ENCODE measurements around the gene SELENOO.

The SELENOO gene

DNA sequence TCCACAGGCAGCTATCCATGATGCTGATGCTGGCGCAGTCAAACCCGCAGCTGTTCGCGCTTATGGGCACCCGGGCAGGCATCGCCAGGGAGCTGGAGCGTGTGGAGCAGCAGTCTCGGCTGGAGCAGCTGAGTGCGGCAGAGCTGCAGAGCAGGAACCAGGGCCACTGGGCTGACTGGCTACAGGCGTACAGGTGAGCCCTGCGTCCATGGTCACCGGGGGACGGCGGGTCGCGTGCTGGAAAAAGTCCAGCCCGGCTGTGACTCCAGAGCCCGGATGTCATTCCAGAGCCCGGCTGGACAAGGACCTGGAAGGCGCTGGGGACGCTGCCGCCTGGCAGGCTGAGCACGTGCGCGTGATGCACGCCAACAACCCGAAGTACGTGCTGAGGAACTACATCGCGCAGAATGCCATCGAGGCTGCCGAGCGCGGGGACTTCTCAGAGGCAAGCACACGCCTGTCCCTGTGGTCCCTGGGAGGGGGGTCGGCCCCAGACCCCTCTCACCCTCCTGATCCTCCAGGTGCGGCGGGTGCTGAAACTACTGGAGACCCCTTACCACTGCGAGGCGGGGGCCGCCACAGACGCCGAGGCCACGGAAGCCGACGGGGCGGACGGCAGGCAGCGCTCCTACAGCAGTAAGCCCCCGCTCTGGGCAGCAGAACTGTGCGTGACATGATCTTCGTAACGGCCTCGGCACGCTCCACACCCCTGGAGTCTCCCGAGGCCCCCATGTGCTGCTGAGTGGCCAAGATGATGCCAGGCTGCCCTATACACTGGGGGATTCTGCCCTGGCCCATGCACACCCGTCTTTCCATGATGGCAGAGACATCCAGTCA, 16.1 kb downstream of the SELENOO start:
- no peak for DNase-seq (ENCODE audit: low spot score)

DNA sequence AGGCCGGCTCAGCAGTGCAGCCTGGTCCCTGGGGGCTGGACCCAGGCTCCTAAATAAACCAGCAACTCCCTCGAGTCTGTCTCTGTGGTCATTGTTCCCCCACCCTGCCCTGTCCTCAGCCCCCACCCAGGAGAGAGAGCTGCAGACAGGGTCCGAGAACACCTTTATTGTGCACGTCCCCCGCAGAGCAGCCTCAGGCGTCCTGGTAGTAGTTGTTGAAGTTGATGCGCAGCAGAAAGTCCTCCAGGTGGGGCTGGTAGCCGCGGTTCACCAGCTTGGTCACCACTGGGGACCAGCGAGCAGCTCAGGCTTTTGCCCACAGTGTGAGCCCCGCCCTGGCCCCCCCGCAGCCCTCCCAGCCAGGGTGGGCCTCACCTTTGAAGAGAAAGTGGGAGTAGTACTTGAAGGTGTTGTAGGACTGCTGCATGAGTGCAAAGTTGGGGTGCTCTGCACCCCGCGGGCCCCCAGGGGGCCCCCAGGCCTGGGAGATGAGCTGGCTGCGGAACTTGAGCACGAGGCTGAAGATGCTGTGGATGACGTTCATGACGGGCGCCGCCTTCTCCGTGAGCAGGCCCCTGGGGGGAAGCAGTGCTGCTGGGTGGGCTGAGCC, 16.8 kb downstream of the SELENOO start:
- DNase-seq (ENCODE audit: low spot score) = no peak

DNA sequence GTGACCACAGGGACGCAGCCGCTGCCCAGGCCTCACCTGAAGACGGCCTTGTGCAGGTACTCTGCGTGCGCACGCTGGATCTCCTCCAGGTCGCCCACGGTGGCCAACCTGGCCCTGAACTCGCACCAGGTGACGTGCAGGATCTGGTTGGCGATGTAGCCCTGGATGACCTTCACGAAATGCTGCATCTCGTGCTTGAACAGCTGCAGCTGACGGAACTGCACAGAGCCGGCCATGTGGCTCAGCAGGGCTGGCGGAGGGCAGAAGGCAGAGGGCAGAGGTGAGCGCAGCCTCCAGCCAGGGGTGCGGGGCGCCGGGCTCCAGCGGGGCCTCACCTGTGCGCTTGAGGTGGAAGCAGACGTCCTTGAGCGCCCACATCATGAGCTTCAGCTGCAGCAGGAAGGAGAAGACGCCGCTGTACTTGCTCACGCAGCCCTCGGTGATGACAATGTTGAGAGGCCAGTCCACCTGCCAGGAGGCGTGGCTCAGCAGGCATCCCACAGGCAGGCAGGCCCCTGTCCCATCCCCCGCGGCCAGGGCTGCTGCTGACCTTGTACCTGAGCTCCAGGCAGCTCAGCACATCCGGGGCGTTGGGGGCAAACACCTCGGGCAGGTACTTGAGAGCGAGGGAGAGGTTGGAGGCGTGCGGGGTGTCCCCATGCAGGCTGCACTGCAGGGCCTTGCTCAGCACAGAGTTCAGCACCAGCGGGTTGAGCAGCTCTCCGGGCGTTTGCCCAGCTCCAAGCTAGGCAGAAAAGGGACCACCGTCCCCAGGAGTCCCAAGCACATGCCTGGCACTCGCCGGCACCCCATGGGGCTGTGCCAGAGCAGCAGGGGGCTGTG, 17.6 kb downstream of the SELENOO start:
- no peak for DNase-seq (ENCODE audit: low spot score)

GRCh38 chr22:50218996-50219727, 18.4 kb downstream of the SELENOO start:
- peak; percentile 85 for DNase-seq (ENCODE audit: low spot score)

DNA sequence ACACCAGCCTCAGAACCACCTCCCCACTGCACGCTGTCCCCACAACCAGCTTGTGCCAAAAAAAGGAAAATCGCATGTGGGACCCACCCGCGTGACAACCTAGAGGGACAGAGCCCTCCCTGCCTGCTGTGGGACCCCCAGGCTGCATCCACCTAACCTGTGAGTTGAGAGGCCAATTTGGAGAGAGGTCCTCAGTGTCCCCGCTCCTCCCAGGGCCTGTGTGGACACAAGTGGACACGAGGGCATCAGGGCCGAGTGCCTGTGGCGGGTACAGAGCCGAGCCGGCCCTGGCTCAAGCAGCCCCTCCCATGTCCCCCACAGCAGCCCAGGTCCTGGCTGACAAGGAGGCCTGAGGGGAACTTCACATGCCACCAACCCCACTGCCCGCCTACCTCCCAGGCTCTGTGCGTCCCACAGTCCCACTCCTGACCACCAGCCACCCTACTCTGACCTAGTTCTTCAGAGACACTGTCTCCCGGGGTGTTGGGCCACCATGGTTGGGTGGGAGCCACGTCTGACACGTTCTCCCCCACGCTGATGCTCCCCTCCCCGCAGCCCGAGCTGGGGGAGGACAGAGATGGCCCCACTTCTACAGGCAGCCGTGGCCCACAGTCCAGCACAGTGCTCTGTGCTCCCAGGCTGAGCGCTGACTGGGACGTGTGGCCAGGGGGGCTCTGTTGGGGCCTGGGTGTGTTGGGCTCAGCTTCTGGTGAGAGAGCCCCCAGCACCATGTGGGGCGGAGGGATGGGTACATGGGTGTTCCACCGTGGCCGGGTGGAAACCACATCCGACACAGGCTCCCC, 19.2 kb downstream of the SELENOO start:
- DNase-seq (ENCODE audit: low spot score) = no peak

DNA sequence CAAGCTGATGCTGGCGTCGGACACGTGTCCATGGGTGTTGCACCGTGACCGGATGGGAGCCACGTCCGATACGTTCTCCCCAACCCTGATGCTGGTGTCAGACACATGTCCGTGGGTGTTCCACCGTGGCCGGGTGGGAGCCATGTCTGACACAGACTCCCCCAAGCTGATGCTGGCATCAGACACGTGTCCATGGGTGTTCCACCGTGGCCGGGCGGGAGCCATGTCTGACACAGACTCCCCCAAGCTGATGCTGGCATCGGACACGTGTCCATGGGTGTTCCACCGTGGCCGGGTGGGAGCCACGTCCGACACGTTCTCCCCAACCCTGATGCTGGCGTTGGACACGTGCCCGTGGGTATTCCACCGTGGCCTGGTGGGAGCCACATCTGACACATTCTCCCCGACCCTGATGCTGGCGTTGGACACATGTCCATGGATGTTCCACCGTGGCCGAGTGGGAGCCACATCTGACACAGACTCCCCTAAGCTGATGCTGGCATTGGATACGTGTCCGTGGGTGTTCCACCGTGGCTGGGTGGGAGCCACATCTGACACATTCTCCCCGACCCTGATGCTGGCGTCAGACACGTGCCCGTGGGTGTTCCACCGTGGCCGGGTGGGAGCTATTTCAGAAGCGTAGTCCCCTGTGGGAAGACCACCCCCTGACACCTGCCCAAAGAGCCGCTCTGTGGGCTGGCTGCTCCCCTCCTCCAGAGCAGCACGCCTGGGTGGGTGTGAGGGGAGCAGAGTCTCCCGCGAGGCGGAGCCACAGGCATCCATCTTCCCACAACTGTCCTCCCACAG, 20.0 kb downstream of the SELENOO start:
- no peak for DNase-seq (ENCODE audit: low spot score)

GRCh38 chr22:50221410-50222300, 20.8 kb downstream of the SELENOO start:
- no peak for DNase-seq (ENCODE audit: low spot score)

DNA sequence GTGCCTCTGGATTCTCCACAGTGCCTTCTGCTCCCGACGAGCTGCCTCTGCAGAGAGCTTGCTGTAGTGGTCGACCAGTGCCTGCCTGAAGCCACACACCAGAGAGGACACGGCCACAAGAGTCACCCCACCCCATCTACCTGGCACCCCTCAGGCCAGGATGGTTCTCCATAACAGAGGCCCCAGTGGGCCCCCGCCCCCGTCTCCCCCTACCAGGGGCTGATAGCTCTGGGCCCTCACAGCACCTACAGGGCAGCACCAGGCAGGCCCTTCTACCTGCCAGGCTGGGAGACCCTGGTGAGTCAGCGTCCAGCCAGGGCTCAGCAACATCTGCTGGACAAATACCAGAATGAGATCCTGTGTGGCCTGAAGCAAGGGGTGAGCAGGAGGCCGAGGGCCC, 21.7 kb downstream of the SELENOO start:
- DNase-seq (ENCODE audit: low spot score) = peak; percentile 55

- no peak for DNase-seq (ENCODE audit: low spot score)
Observed at GRCh38 chr22:50224071-50224470, 23.3 kb downstream of the SELENOO start.

DNA sequence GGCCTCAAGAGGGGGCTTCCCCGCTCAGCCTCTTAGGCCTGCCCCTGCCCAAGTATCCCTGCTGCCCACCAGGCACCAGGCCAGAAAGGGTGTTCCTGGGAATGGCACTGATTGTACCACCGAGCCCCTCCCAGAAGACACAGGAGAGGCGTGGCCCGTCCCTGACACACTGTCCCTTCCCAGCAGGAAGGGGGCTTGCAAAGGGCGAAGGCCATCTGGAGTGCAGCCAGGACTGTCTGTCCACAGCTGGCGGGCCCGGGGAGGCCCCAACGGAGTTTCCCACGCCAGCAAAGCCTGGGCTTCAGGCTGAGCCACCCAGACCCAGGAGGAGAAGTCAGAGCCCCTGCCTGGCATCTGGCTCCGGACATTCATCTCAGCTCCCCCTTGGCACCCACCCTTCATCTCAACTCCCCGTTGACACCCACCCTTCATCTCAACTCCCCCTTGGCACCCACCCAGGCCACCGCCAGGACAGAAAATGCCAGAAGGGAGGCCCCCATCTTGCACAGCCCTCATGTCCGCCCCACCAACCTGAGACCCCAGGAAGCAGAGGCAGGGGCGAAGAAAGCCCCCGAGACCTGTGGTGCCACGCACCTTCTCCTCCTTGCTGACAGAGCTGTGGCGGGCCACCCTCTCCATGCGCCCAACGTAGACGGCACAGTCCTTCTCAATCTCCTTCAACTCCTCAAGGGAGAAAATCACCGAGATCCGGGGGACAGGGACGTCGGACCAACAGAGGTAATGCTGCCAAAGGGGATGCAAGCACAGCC, 24.6 kb downstream of the SELENOO start:
- peak; percentile 62 for DNase-seq (ENCODE audit: low spot score)

GRCh38 chr22:50226063-50226874, 25.5 kb downstream of the SELENOO start:
- DNase-seq (ENCODE audit: low spot score) = peak; percentile 60

- DNase-seq (ENCODE audit: low spot score) = no peak
Observed at GRCh38 chr22:50226875-50227165, 26.0 kb downstream of the SELENOO start.

GRCh38 chr22:50227579-50228215, 26.9 kb downstream of the SELENOO start:
- DNase-seq (ENCODE audit: low spot score) = peak; percentile 59

GRCh38 chr22:50228366-50228765, 27.6 kb downstream of the SELENOO start:
- no peak for DNase-seq (ENCODE audit: low spot score)

- no peak for DNase-seq (ENCODE audit: low spot score)
Observed at GRCh38 chr22:50229370-50229769, 28.6 kb downstream of the SELENOO start.

DNA sequence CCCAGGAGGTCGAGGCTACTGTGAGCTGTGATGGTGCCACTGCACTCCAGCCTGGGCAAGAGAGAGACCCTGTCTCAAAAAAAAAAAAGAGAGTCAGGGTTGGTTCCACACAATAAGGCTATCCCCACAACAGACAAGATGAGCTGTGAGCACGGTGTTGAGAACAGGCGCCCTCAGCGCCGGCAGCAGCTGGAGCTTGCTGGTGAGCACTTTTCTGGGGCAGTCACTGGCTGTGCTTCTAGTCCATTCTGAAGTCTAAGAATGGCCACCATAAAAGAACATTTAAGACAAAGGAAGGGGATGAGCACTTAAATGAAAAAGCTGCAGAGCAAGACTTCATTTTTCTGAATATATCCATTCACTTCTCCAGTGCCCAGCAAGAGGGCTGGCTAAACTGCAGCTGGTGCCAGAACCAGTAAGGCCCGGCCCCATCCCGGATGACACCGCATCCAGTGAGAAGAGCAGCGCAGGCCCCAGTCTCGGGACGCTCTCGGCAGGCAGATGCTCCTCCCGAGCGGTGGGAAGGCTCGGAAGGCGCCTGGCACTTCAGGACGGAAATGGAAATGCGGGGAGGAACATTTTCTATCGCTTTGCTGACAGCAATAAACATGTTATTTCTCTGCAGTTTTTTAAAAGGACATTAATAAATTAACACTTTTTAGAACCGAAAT, 31.8 kb downstream of the SELENOO start:
- no peak for DNase-seq (ENCODE audit: low spot score)

DNA sequence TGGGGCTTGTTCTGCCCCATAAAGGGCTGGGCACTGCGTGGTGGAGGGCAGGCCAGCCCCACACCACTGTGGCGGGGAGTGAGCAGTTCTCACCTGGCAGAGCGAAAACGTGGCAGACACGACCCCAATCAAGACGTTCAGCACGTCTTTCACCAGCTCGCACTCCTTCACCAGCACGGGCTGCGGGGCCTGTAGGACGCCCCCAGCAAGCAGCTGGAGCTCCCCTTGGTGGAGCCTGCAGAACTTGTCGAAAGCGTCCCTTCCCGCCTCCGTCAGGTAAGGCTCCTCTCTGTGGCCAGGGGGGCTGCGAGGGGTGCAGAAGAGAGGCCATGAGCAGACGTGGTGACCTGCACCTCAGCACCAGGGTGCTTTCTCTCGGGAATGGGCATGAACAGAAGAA, 32.4 kb downstream of the SELENOO start:
- DNase-seq (ENCODE audit: low spot score) = no peak

All from left forelimb (tissue), 1 donor.